NT2/D1 (cell line): Measurements from ENCODE around the gene SPEN.

ENCODE experiments used
- YY1 ChIP-seq: IDR thresholded peaks from 2 replicates; pipeline ENCODE4 v1.6.1; 2011; ENCODE audit not compliant: insufficient read length, insufficient read depth
- ZNF274 ChIP-seq: IDR thresholded peaks from 2 replicates; pipeline ENCODE4 v1.6.1; 2011; ENCODE audit warnings: mild to moderate bottlenecking, low read depth, low read length

GRCh38 chr1:15936025-15936424 is 88.5 kb downstream of the SPEN start:
- TF ChIP-seq ZNF274, result no peak
- TF ChIP-seq YY1, result no peak
